Caco-2 (cell line): ENCODE data around the gene TRIM46. TPM values are rescaled to one million over a fixed set of nuclear protein-coding genes. Genes with fewer than 3 reads are reported as not detected.
A peak's percentile ranks its signal among the peaks of the same experiment; 100 is the strongest.

Experiments
- BruUV-seq: library from RNA; stranded (reverse); fragments of 400-500 nt; replicated peaks from 2 replicates; lab custom pipeline; 2021; lab: Mats Ljungman, UMichigan
- CTCF ChIA-PET: fragments of 300-600 bp; sonication (Branson Sonifier 250); formaldehyde crosslinking; loops from one replicate; lab custom pipeline; 2022; ENCODE audit warnings: antibody characterized with exemption; lab: Charles Lee
- POLR2A ChIA-PET: fragments of 300-600 bp; sonication (Branson Sonifier 250); formaldehyde crosslinking; loops from one replicate; lab custom pipeline; 2022; ENCODE audit warnings: antibody characterized with exemption; lab: Charles Lee
- DNase-seq, 2 experiments: peaks; one replicate each; pipeline versions ENCODE4 v3.0.0 to v3.0.0-alpha.2; 2020 to 2022
- H3K27me3 ChIP-seq: replicated peaks from 2 replicates; pipeline ENCODE4 v1.6.0; 2011; ENCODE audit warnings: low read length; ENCODE audit not compliant: control insufficient read depth, insufficient read depth
- H3K36me3 ChIP-seq: 2 replicates; pipeline ENCODE4 v1.5.1; 2011; ENCODE audit warnings: low read length; ENCODE audit not compliant: control insufficient read depth, insufficient read depth
- H3K4me1 ChIP-seq: fragments of 250-450 bp; sonication (Bioruptor Pico); 2 replicates; pipeline ENCODE4 v1.5.1; 2020; ENCODE audit warnings: mild to moderate bottlenecking
- H3K4me3 ChIP-seq: 2 replicates; pipeline ENCODE4 v1.5.1; 2011; ENCODE audit warnings: low read depth, mild to moderate bottlenecking, control low read depth, low read length
- H3K9me3 ChIP-seq: fragments of 250-450 bp; sonication (Bioruptor Pico); 2 replicates; pipeline ENCODE4 v1.5.1; 2020; ENCODE audit warnings: mild to moderate bottlenecking, moderate library complexity
- H3K27ac Mint-ChIP-seq: one replicate; pipeline ENCODE4 v1.8.0; 2022; ENCODE audit warnings: mixed read lengths; ENCODE audit not compliant: unreplicated experiment
- H3K27me3 Mint-ChIP-seq: one replicate; pipeline ENCODE4 v1.8.0; 2022; ENCODE audit warnings: mixed read lengths; ENCODE audit not compliant: insufficient read depth, unreplicated experiment
- H3K36me3 Mint-ChIP-seq: one replicate; pipeline ENCODE4 v1.8.0; 2022; ENCODE audit warnings: mild to moderate bottlenecking, mixed read lengths; ENCODE audit not compliant: insufficient read depth, unreplicated experiment
- H3K4me1 Mint-ChIP-seq: one replicate; pipeline ENCODE4 v1.8.0; 2022; ENCODE audit warnings: low read depth, mixed read lengths; ENCODE audit not compliant: unreplicated experiment
- H3K4me3 Mint-ChIP-seq: one replicate; pipeline ENCODE4 v1.8.0; 2022; ENCODE audit warnings: mild to moderate bottlenecking, moderate library complexity, mixed read lengths; ENCODE audit not compliant: unreplicated experiment
- H3K9me3 Mint-ChIP-seq: one replicate; pipeline ENCODE4 v1.8.0; 2022; ENCODE audit warnings: mixed read lengths; ENCODE audit not compliant: unreplicated experiment
- intact Hi-C: fragments of 100-400 bp; cut with micrococcal nuclease; formaldehyde crosslinking; loops from one replicate; pipeline ENCODE4 v1.10.0; 2022; ENCODE audit not compliant: unreplicated experiment
- total RNA-seq: library from RNA; stranded (reverse); gene quantifications from 2 replicates; pipeline ENCODE4 v1.2.3, GENCODE V29; 2022
- TF ChIP-seq, protein P1 (sequence below), 2 experiments: fragments of 200-600 bp in 1 of 2; IDR thresholded peaks; 1 replicate in 1 of 2; 2 replicates in 1 of 2; pipeline versions ENCODE4 v1.5.1 to v1.8.0; 2011 to 2022; ENCODE audit warnings: antibody characterized with exemption in 1 of 2, control low read depth in 1 of 2, inconsistent platforms in 1 of 2, low read depth in 1 of 2, low read length in 1 of 2, mild to moderate bottlenecking in 1 of 2, moderate library complexity in 1 of 2; ENCODE audit not compliant: insufficient read depth in 1 of 2, severe bottlenecking in 1 of 2, unreplicated experiment in 1 of 2

Gene TRIM46
- total RNA-seq, 1 experiment from 2014 or later: 0.11 TPM

DNA sequence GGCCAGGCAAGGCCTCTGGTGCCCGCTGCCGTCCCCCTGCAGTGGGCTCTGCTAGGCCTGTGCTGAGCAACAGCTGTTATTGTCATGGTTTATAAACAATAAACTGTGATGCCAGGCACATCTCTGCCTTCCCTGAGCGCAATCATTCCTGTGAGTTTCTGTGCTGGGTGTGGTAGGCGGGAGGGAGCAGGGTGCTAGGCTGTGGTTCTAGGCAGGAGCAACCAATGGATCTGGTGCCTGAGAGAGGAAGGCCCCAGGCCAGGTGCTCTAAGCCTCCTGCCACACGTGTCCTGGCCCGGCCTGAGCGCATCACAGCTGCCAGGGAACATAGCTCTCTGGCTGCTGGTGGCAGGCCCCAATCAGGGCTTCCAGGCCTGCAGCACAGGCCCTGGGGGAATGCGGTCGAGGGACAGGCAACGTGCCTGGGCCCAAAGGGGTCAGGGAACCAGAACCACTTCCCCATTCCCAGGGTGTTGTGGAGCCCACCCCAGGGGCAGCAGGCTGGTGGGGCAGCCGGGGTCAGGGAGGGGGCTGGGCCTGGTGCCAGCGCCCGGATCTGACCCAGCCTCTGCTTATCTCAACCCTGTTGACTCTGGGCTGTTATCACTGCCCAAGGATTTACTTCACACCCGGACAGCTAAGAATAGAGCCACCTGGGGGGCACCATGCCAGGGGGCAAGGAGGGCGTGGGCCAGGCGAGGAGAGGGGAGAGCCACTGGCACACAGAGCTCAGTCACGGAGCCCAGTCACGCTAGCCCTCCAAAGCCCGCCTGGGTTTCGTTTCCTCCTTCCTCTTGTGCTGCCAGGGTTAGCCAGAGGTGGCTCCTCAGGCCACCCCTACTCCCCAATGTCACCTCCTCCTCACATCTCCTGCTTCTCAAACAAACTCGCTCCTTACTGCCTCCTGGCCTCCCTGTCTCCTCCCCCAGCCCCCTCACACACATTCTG is 11.5 kb downstream of the TRIM46 start:
- peaks cover 21% of the 10 kb centered on the region for H3K4me1 ChIP-seq
- TF ChIP-seq, protein P1, sequence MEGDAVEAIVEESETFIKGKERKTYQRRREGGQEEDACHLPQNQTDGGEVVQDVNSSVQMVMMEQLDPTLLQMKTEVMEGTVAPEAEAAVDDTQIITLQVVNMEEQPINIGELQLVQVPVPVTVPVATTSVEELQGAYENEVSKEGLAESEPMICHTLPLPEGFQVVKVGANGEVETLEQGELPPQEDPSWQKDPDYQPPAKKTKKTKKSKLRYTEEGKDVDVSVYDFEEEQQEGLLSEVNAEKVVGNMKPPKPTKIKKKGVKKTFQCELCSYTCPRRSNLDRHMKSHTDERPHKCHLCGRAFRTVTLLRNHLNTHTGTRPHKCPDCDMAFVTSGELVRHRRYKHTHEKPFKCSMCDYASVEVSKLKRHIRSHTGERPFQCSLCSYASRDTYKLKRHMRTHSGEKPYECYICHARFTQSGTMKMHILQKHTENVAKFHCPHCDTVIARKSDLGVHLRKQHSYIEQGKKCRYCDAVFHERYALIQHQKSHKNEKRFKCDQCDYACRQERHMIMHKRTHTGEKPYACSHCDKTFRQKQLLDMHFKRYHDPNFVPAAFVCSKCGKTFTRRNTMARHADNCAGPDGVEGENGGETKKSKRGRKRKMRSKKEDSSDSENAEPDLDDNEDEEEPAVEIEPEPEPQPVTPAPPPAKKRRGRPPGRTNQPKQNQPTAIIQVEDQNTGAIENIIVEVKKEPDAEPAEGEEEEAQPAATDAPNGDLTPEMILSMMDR (IDR thresholded peaks at IDR 0.05; ENCODE audit: insufficient read depth in 1 of 2, low read depth in 1 of 2, low read length in 1 of 2, severe bottlenecking in 1 of 2, unreplicated experiment in 1 of 2): no peak
- peak in 1 of 2 experiments; percentile 29 for DNase-seq
- no peaks in the 10 kb centered on the region for H3K9me3 ChIP-seq
- H3K4me3 ChIP-seq: no peak overlapping the region
- Mint-ChIP-seq H3K27me3 (no peaks in the 10 kb centered on the region), H3K36me3 (peaks cover 7% of the 10 kb centered on the region), H3K4me1 (peaks cover 18% of the 10 kb centered on the region), H3K27ac (peak overlapping the region; percentile 33), H3K9me3 (no peaks in the 10 kb centered on the region), H3K4me3 (no peak overlapping the region)
- POLR2A ChIA-PET: no interaction called here
- no peaks in the 10 kb centered on the region for H3K27me3 ChIP-seq
- intact Hi-C loops: no loop called here
- BruUV-seq: no TSS peak
- CTCF ChIA-PET: interaction anchor here (0.6 kb wide), 1 partner anchor 17 kb away, joined by 3 read pairs; no protein-coding TSS in a partner anchor
- H3K36me3 ChIP-seq: no peaks in the 10 kb centered on the region

DNA sequence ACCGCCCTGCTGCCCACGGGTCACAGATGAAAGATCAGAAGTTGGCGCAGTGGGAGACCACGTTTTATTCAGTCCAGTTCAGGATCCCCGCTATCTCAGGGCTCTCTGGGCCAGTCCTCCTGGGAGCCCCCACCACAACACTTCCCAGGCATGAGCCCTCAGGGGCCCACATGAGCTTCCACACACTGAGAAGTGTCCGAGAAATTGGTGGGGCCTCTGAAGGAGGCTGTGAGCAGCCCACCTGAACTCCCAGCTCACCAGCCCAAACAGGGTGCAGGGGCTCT is 12.1 kb downstream of the TRIM46 start:
- ChIA-PET POLR2A (no interaction called here), CTCF (no interaction called here)
- Mint-ChIP-seq H3K4me1 (peaks cover 18% of the 10 kb centered on the region), H3K36me3 (peaks cover 7% of the 10 kb centered on the region), H3K9me3 (no peaks in the 10 kb centered on the region), H3K27ac (peak overlapping the region; percentile 33), H3K27me3 (no peaks in the 10 kb centered on the region), H3K4me3 (no peak overlapping the region)
- no peaks in the 10 kb centered on the region for H3K36me3 ChIP-seq
- no peak overlapping the region for H3K4me3 ChIP-seq
- TF ChIP-seq, protein P1 (IDR thresholded peaks at IDR 0.05; ENCODE audit: insufficient read depth in 1 of 2, low read depth in 1 of 2, low read length in 1 of 2, severe bottlenecking in 1 of 2, unreplicated experiment in 1 of 2): no peak
- intact Hi-C loops: no loop called here
- no peaks in the 10 kb centered on the region for H3K27me3 ChIP-seq
- H3K4me1 ChIP-seq: peaks cover 21% of the 10 kb centered on the region
- no TSS peak for BruUV-seq
- no peaks in the 10 kb centered on the region for H3K9me3 ChIP-seq
- DNase-seq: no peak

DNA sequence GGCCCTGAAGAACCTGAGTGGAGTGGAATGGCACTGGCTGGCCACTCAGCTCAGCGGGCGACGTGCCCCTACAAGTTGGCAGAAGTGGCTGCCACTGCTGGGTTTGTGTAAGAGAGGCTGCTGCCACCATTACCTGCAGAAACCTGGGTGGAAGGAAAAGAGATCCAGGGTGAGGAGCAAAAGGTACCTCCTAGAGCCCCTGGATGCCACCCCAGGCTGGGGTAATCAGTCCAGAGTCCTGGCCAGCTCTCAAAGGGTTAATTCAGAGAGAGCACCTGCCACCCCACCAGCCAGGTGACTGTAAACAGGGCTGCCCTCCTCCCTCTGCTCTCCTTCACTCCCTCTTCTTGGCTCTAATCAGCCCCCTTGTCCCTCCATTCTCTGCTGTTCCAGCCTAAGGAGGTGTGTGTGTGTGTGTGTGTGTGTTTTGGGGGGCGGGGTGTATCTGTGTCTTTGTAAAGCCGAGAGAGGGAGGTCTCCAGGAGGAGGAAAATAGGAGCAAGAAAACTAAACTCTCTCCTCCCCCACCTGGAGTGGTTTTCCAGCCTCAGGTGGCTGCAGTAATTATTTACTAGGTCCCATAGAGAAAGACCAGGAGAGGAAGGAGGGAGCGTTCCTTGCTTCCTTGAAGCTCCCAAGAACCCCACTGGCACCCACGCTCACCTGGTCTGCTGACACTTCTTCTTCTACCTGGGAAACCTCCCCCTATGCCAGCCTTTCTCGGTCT is 12.6 kb downstream of the TRIM46 start:
- Histone ChIP-seq H3K4me3 (no peak overlapping the region), H3K9me3 (no peaks in the 10 kb centered on the region), H3K36me3 (no peaks in the 10 kb centered on the region), H3K27me3 (no peaks in the 10 kb centered on the region), H3K4me1 (peaks cover 21% of the 10 kb centered on the region)
- ChIA-PET POLR2A (no interaction called here), CTCF (no interaction called here)
- peaks cover 7% of the 10 kb centered on the region for H3K36me3 Mint-ChIP-seq
- H3K27ac Mint-ChIP-seq: peak overlapping the region; percentile 53
- no peaks in the 10 kb centered on the region for H3K27me3 Mint-ChIP-seq
- BruUV-seq: no TSS peak
- H3K4me1 Mint-ChIP-seq: peaks cover 18% of the 10 kb centered on the region
- peak overlapping the region; percentile 38 for H3K4me3 Mint-ChIP-seq
- peak in 1 of 2 experiments; percentile 38 for DNase-seq
- TF ChIP-seq, protein P1 (IDR thresholded peaks at IDR 0.05; ENCODE audit: insufficient read depth in 1 of 2, low read depth in 1 of 2, low read length in 1 of 2, severe bottlenecking in 1 of 2, unreplicated experiment in 1 of 2): no peak
- no peaks in the 10 kb centered on the region for H3K9me3 Mint-ChIP-seq
- intact Hi-C loops: no loop called here
